Measurements from ENCODE around the gene SMYD3.
A peak's percentile ranks its signal among the peaks of the same experiment; 100 is the strongest.

Gene SMYD3

DNA sequence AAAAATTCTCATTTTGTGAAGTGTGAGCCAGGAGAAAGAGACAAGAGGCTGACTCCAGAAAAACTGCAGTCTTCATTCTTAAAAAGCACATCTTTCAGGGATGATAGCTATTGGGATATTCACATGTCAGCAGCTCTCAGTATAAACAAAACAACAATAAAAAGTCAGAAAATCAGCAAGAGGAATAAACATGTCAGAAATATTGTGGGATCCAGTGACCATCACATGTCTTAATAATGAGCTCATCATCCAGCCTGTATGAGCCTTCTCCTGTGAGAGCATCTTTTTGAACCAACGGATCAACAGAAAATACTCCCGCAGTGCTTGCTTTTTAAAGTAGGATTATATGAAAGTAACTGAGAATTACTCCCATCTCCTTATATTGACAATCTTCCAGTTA is 241.6 kb downstream of the SMYD3 start:
- H3K4me3 ChIP-seq (ENCODE audit: low read length): no peak overlapping the region
- no peak for TF ChIP-seq CTCF (conservative IDR thresholded peaks at IDR 0.05; ENCODE audit: low read depth, low read length)
- DNase-seq (ENCODE audit: low read depth): no peak

GRCh38 chr1:246262281-246262680 is 244.8 kb downstream of the SMYD3 start:
- no peak overlapping the region for H3K4me3 ChIP-seq (ENCODE audit: low read length)
- no peak for DNase-seq (ENCODE audit: low read depth)
- no peak for TF ChIP-seq CTCF (conservative IDR thresholded peaks at IDR 0.05; ENCODE audit: low read depth, low read length)

GRCh38 chr1:246261639-246262038 is 245.4 kb downstream of the SMYD3 start:
- H3K4me3 ChIP-seq (ENCODE audit: low read length): no peak overlapping the region
- TF ChIP-seq CTCF (conservative IDR thresholded peaks at IDR 0.05; ENCODE audit: low read depth, low read length): peak; percentile 45
- no peak for DNase-seq (ENCODE audit: low read depth)

DNA sequence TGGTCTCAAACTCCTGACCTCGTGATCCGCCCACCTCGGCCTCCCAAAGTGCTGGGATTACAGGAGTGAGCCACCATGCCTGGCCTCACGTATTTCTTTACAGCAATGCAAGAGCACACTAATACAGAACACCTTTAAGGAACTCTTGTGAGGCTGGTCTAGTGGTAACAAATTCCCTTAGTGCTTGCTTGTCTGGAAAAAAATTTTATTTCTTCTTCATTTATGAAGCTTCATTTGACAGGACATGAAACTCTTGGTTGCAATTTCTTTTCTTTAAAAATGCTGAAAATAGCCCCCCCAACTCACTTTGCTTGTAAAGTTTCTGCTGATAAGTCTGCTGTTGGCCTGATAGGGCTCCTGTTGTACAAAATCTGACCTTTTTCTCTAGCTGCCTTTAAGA is 248.8 kb downstream of the SMYD3 start:
- no peak for TF ChIP-seq CTCF (conservative IDR thresholded peaks at IDR 0.05; ENCODE audit: low read depth, low read length)
- no peak overlapping the region for H3K4me3 ChIP-seq (ENCODE audit: low read length)
- no peak for DNase-seq (ENCODE audit: low read depth)

- no peak for DNase-seq (ENCODE audit: low read depth)
- TF ChIP-seq CTCF (conservative IDR thresholded peaks at IDR 0.05; ENCODE audit: low read depth, low read length): no peak
- no peak overlapping the region for H3K4me3 ChIP-seq (ENCODE audit: low read length)
These were observed 251.3 kb downstream of the SMYD3 start for GRCh38 chr1:246255773-246256172.

GRCh38 chr1:246254854-246255253 is 252.2 kb downstream of the SMYD3 start:
- no peak for TF ChIP-seq CTCF (conservative IDR thresholded peaks at IDR 0.05; ENCODE audit: low read depth, low read length)
- no peak overlapping the region for H3K4me3 ChIP-seq (ENCODE audit: low read length)
- DNase-seq (ENCODE audit: low read depth): no peak

DNA sequence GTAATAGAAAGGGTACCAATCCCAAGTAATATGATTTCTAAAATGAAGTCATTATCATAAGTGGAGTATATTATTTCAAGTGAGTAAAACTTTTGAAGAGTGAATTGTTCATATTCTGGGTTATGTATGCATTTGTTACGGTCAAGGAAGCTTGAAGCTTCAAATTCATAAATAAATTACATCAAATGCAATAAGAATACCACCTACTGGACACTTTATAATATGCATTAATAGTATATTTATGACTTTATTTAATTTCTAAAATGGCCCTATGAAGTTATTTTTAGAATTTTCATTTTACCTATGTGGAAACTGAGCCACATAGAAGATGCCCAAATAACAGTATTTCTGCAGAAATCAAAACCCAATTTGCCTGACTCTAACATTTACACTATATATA is 260.6 kb downstream of the SMYD3 start:
- no peak for TF ChIP-seq CTCF (conservative IDR thresholded peaks at IDR 0.05; ENCODE audit: low read depth, low read length)
- no peak for DNase-seq (ENCODE audit: low read depth)
- no peak overlapping the region for H3K4me3 ChIP-seq (ENCODE audit: low read length)
